Placental pericyte (primary cell): ENCODE data around the gene IFNA4. TPM values are rescaled to one million over a fixed set of nuclear protein-coding genes. Genes with fewer than 3 reads are reported as not detected.

Source experiments
- small RNA-seq: library from RNA; depleted of rRNA; stranded (forward); fragments of <200 nt; gene quantifications from one replicate; pipeline ENCODE3, GENCODE V24; 2012; ENCODE audit warnings: low replicate concordance
- total RNA-seq: library from RNA; depleted of rRNA; stranded (reverse); fragments of >200 nt; gene quantifications from 2 replicates; pipeline ENCODE4 v1.2.3, GENCODE V29; 2012

The IFNA4 gene
- not detected in 2 replicates for total RNA-seq

GRCh38 chr9:21187487-21187886 lies at the start of gene IFNA4:
IFNA4 (minus strand) TSS chr9:21187587; CDS start chr9:21187531, 56 bp downstream.

GRCh38 chr9:21228122-21228521 lies 40.7 kb upstream of the IFNA4 start, which contains the start of gene IFNA17:
IFNA17 (minus strand) TSS chr9:21228222; CDS start chr9:21228173, 49 bp downstream.

GRCh38 chr9:21217211-21217610 lies 29.8 kb upstream of the IFNA4 start, which contains the start of gene IFNA16:
IFNA16 (minus strand) TSS chr9:21217311; CDS start chr9:21217305, 6 bp downstream.

GRCh38 chr9:21207043-21207442 lies 19.7 kb upstream of the IFNA4 start, which contains the start of gene IFNA10:
IFNA10 (minus strand) TSS chr9:21207143; CDS start chr9:21207097, 46 bp downstream.

DNA sequence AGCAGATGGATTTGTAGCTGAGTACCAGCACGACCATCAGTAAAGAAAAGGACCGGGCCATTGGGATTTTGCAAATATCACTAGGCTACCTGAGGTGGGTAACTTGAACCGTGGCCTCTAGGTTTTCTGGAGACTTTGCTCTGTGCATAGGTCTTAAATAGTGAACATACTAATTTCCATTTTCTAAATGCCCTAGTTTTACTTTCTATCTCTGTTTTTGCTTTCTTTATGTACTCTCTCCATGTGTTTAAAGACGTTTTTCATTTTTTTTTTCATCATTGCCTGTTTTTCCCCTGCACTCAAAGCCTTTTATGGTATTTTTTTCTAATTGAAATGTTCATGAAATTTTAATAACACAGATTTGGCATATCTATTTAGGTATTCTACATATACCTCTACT lies 14.7 kb upstream of the IFNA4 start, which contains the start of gene IFNA7:
Gene IFNA7 (minus strand): TSS at position 101 of the 400 bp plus-strand sequence. CDS start 40 bp downstream, at position 61.

DNA sequence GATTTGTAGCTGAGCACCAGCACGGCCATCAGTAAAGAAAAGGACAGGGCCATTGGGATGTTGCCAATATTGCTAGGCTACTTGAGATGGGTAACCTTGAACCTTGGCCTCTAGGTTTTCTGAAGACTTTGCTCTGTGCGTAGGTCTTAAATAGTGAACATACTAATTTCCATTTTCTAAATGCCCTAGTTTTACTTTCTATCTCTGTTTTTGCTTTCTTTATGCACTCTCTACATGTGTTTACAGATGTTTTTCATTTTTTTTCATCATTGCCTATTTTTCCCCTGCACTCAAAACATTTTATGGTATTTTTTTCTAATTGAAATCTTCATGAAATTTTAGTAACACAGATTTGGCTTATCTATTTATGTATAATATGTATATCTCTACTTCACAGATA lies 20.8 kb downstream of the IFNA4 start, which contains the start of gene IFNA21:
Gene IFNA21 (minus strand): TSS at position 101 of the 400 bp plus-strand sequence. CDS start 48 bp downstream, at position 53.

DNA sequence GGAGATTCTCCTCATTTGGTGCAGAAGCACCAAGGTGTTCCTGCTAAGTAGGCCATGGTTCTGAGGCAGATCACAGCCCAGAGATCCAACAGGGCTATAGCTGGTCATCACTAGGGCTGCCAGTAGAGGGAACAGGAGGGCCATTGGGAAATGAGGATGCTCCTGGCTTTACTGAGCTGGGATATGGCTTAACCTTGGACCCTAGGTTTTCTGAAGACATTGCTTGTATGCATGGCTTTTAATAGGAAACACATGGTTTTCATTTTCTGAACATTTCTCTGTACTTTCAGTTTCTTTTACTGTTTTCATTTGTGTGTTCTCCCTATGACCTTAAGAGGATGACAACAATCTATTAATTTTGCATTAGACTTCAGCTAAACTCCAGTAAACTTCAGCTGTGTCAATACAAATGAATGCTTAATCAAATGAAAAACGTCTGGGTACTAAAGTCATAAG lies 45.9 kb downstream of the IFNA4 start, which contains the start of gene IFNW1:
Gene IFNW1 (minus strand): TSS at position 406 of the 456 bp plus-strand sequence. CDS start 262 bp downstream, at position 144.

Small RNAs within 50 kb of the gene (small RNA-seq; reads per million reads assigned to genes)
- gene RF00019: not detected

Other genes with a start within 250 kb of the IFNA4 start
- 1.8 and 5.6 TPM in 2 replicates for gene HACD4, start 155.9 kb downstream of the IFNA4 start, total RNA-seq
- not detected in 2 replicates for gene IFNB1, start 109.6 kb downstream of the IFNA4 start, total RNA-seq
- gene IFNW1, start 45.8 kb downstream of the IFNA4 start, total RNA-seq: not detected in 2 replicates
- not detected in 2 replicates for gene IFNA21, start 20.9 kb downstream of the IFNA4 start, total RNA-seq
- gene IFNA7, start 14.6 kb upstream of the IFNA4 start, total RNA-seq: not detected in 2 replicates
- gene IFNA10, start 19.6 kb upstream of the IFNA4 start, total RNA-seq: not detected in 2 replicates
- gene IFNA16, start 29.7 kb upstream of the IFNA4 start, total RNA-seq: not detected in 2 replicates
- gene IFNA17, start 40.6 kb upstream of the IFNA4 start, total RNA-seq: not detected in 2 replicates
- gene IFNA14, start 52.4 kb upstream of the IFNA4 start, total RNA-seq: not detected in 2 replicates
- gene IFNA5, start 117.7 kb upstream of the IFNA4 start, total RNA-seq: 0.14 TPM in 1 of 2 replicates, not detected in the other
- gene KLHL9, start 147.8 kb upstream of the IFNA4 start, total RNA-seq: 25.6 and 42.7 TPM in 2 replicates
- gene IFNA6, start 163.3 kb upstream of the IFNA4 start, total RNA-seq: not detected in 2 replicates
- not detected in 2 replicates for gene IFNA13, start 180.5 kb upstream of the IFNA4 start, total RNA-seq
- gene IFNA2, start 197.8 kb upstream of the IFNA4 start, total RNA-seq: not detected in 2 replicates
- gene IFNA8, start 221.5 kb upstream of the IFNA4 start, total RNA-seq: not detected in 2 replicates